GM19467 (cell line): ENCODE results near the gene TMEM43.
"Not testable (repeated sequence)": the region's sequence is repeated elsewhere in the genome, so short reads cannot be mapped to it uniquely, and the experiment has no call there.

Source experiments
- ATAC-seq: cut with Tn5 transposase; IDR thresholded peaks from one replicate; pipeline ENCODE4 v1.9.1; 2021; ENCODE audit warnings: mild to moderate bottlenecking, moderate library complexity; ENCODE audit not compliant: unreplicated experiment

Gene TMEM43

DNA sequence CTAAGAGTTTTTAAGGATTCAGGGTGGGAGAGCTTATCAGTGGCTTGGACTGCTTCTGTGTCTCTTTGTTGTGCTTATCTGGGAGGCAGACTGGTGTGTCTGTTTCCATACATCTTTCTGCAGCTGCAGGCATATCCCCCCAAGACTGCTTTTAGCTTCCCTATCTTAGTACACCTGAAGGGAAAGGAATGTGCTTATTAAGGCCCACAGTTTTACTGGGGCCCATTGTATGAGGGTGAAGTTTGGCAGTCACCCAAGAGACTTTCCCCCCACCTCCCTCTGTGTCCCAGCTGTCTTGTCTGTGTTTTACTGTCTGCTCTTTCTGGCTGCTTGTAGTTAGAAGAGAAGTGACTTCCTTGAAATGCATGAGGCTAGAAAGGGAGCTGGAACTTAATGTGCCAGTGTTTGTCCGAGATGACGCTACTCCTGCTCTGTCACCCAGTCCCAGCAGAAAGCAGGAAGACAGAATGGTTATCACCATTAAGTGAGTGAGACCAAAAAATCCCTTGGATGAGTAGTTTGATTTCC lies 3.9 kb upstream of the TMEM43 start:
- ATAC-seq = not testable (repeated sequence)

DNA sequence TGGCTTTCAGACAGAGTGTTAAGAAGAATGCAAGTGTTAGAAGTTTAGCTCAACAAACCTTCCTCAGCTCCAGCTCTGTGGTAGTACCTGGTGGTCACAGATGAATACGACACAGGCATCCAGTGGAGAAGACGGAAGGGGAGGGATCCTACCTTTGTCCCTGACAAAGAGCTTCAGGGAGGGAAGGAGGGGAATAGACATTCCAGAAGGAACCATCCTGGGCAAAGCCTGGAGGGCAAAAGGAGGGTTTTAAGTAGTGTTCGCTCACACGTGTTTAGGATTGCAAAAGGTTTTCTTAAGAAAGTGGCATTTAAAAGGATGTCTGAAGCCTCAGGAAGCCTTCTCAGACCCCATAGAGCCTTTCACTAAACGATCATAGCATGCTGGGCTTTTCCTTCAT lies 3.0 kb upstream of the TMEM43 start:
- ATAC-seq = no peak

- no peak for ATAC-seq
Measured at GRCh38 chr3:14122301-14122700, 2.6 kb upstream of the TMEM43 start.

DNA sequence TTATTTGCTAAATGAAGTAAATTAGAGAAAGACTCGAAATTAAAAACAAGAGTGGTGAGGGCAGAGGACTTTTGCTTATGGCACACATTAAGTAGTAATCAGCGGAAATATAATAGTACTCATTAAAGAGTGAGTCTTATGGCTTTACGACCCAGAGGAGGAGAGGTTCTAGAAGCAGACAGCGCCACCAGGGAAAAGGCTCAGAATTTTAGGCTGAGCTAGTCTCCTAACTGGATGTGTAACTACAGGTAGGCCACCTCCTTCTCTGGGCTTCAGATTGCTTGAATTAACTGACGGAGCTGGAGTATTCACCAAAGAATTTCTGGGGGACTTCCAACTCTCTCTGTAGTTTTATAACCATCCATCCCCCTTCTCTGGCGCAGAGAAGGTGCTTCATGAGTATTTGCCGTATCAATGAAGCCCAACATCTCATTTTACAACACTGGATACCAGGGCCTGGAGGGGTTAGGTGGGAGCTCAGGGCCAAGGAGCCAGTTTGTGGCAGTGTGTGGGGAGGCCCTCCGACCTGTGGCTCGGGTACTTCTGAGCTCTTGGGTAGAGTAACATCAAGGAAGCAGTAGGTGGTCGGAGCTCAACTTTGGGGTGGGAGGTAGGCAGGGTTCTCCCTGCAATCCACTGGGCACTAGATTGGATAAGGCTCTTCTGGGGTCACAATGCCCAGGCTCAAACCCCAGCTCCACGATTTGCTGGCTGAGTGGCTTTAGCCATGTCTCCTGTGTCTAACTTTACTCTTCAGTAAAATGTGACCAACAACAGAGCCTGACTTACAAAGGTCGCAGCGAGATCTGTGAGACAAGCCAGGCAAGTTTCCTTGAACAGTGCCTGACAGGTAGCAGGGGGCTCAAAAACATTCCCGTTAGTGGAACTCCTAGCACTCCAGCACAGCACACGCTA lies 1.3 kb upstream of the TMEM43 start:
- no peak for ATAC-seq

DNA sequence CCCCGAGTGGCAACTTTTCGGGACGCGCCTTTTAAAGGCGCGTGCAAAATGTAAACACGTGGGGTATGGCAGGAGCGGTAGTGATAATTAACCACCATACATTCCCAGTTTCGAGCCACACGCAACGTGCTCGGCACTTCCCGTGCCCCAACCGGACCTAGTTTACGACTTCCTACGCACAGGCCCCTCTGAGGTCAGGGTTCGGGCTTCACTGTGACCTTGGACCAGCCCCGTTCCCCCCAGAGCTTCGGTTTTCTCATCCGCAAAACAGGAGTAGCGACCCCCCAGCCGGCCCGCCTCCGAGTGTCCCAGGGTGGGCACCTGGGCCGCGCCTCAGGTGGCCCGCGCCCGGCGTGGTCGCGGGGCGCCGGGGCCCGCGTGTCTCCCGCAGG lies 633 bp upstream of the TMEM43 start:
- peak; percentile 35 for ATAC-seq

DNA sequence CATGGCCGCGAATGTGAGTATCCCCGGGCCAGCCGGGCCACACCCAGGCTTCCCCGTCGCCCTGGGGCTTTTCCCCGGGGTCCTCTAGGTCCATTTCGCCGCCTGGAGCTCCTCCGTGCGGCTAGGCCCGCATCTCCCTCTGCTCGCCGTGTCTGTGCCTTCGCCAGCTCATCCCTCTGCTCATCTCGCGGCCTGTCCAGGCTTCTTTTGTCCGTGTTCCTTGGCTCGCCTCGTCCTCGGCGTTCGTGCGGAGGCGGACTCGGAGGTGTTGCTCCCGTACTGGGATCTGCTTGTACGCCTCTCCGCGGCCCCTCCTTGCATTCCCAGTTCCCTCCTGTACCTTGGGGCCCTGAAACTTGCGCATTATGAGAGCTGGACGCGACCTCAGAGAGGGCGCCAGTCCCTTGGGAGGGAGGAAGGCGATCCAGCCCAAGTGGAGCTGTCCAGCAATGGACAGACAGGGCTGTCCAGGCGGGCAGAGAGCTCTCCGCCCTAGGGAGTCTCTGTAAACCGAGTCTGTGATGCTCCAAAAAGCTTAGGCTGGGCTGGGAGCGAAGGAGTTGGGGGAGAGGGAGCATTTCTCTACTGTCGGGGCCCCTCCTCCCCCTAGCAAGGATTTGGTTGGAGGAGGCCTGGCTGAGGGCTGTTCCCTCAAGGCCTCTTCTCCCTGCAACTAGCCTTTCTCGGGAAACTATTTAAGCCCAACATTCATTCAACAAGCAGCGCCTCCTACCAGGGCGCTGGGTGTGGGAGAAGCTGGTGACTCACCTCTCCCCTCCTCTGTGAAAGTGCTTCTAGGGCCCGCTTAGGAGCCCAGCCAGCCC lies 553 bp downstream of the TMEM43 start:
- peak; percentile 4 for ATAC-seq

GRCh38 chr3:14126017-14126886 lies 1.4 kb downstream of the TMEM43 start:
- ATAC-seq = no peak

DNA sequence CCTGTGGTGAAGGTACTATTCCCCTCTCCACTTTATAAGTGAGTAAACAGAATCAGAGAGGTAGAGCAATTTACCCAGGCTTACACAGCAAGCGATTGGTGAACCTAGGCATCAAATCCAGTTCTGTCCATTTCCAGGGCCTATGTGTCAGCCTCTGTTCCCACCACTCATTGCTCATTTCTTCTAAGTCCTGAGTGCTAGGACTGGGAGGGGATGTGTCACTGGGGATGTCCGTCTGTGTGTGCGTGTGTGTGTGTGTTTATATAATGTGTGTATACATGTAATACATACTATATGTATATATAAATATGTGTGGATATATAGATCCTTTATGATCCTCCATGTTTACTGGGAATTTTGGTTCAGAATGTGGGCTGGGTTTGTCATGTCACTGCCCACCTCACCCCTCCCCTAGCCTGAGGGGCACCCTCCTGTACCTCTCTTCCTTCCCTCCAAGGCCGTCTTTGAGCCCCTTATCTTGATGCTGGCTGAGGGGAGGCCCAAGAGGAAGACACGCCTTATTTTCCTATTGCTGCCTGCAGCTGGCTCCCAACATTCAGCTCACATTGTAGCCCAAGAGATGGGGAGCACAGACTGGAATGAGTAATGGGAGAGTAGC lies 2.1 kb downstream of the TMEM43 start:
- no peak for ATAC-seq

DNA sequence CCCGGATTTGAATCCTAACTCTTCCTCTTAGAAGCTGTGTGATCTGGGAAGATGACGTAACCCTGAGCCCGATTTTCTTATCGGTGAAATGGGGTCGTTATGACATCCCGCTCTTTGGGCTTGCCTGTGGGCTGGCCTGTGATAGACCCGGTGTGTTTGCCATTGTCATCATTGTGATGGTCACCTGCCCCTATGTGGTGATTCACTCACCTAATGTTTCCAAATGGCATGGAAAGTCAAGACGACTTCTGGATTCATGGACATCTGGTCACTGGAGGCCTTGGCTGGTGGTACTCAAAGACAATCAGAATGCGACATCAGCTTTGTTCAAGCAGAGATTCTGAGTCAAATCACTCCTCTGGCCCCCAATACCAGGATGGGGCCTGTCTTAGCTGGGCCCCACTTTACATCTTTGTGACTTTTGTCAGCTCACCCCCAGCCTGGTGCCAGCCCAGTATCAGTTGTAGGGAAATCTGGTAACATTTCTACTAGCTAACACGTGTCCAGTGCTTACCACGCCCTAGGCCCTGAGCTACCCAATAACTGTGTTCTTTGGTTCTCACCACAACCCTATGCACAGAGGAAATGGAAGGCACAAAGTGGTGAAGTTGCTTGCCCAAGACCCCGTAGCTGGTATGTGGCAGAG lies 2.8 kb downstream of the TMEM43 start:
- no peak for ATAC-seq

DNA sequence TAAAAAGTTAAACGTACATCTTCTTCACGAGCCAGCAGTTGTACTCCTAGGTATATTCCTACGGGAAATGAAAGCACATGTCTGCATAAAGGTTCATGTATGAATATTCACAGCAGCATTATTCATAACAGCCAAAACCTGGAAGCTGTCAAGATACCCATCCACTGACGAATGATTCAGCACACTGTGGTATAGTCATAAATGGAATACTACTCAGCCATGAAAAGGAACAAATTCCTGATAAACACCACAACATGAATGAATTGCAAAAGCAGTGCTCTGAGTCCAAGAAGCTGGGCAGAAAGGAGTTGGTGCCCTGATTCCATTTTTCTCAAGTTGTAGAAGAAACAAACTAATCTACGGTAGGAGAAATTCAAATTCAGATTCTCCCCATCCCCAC lies 3.9 kb downstream of the TMEM43 start:
- ATAC-seq = no peak

DNA sequence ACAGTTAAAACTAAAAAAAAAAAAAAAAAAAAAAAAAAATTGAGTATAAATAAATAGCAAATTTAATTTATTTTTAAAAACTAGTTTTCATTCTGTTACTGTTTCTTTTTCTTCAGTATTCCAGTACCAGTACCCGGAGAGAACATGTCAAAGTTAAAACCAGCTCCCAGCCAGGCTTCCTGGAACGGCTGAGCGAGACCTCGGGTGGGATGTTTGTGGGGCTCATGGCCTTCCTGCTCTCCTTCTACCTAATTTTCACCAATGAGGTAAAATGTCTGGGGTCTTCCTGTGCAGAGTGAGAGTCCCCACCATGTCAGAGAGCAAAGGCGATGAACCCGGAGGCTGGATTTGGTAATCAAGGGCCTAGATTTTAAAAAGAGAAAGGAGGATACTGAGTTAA lies 4.4 kb downstream of the TMEM43 start:
- no peak for ATAC-seq

DNA sequence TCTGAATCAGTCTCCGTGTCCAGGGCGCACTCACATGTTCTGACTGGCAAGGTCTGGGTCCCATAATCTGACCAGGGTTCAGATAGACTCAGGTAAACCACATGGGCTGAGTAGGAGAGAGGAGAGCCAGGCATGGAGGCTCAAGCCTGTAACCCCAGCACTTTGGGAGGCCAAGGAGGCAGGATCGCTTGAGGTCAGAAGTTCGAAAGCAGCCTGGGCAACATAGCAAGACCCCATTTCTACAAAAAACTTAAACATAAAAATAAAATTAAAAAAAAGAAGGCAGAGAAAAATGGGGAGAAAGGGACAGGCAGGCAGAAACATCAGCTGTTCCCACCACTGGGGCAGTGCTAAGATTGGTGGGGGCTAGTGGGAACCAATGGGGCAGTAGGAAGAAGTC lies 5.4 kb downstream of the TMEM43 start:
- no peak for ATAC-seq

- no peak for ATAC-seq
Measured at GRCh38 chr3:14130707-14131106, 5.9 kb downstream of the TMEM43 start.

GRCh38 chr3:14131134-14131533 lies 6.3 kb downstream of the TMEM43 start:
- ATAC-seq = no peak

GRCh38 chr3:14132120-14132519 lies 7.3 kb downstream of the TMEM43 start:
- ATAC-seq = no peak

GRCh38 chr3:14132689-14133088 lies 7.8 kb downstream of the TMEM43 start:
- ATAC-seq = no peak

GRCh38 chr3:14133188-14133800 lies 8.4 kb downstream of the TMEM43 start:
- ATAC-seq = no peak

DNA sequence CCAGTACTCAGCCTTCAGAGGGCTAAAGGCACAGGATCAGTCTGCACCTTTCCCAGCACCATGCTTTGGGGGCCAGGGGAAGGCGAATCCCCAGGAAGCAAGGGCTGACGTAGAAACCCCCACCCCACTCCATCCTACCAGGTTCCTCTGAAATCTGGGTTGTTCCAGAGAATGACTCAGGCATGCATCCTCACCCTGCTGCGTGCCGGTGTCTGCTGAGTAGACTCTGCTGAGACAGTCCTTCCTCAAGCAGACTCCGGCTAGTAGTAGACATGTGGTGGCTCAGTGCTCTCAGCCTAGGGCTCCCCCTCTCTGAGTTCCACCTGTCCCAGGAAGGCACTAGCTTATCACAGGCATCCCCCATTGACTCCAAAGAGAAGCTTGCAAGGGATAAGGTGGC lies 9.0 kb downstream of the TMEM43 start:
- no peak for ATAC-seq

GRCh38 chr3:14134291-14134690 lies 9.4 kb downstream of the TMEM43 start:
- no peak for ATAC-seq
